Gastroesophageal sphincter (tissue), 4 donors: Measurements from ENCODE around the gene TMEM121B. TPM values are rescaled to one million over a fixed set of nuclear protein-coding genes. Genes with fewer than 3 reads are reported as not detected.

Source experiments
- ATAC-seq: fragments of 150-250 bp; one replicate; pipeline ENCODE4 v1.9.1; 2016; ENCODE audit warnings: mild to moderate bottlenecking, moderate library complexity
- H3K27ac ChIP-seq, 4 donors: fragments of 200-600 bp; sonication (generic) in 3 of 4; 1 replicate in 3 of 4; 2 replicates in 1 of 4; pipeline ENCODE4 v1.5.1; 2016 to 2019
- H3K27me3 ChIP-seq: fragments of 200-600 bp; sonication (generic); one replicate; pipeline ENCODE4 v1.5.1; 2019
- H3K36me3 ChIP-seq, 2 donors: fragments of 200-600 bp; sonication (generic); one replicate each; pipeline ENCODE4 v1.5.1; 2019; ENCODE audit warnings: control low read depth in 1 of 2
- H3K4me1 ChIP-seq, 3 donors: fragments of 200-600 bp; sonication (generic); 1 replicate in 2 of 3; 2 replicates in 1 of 3; pipeline ENCODE4 v1.5.1; 2016 to 2019; ENCODE audit warnings: control low read depth in 2 of 3
- H3K4me3 ChIP-seq, 2 donors: fragments of 200-600 bp; sonication (generic); one replicate each; pipeline ENCODE4 v1.5.1; 2019; ENCODE audit warnings: mild to moderate bottlenecking in 1 of 2, moderate library complexity in 1 of 2
- H3K9me3 ChIP-seq, 3 donors: fragments of 200-600 bp; sonication (generic); one replicate each; pipeline ENCODE4 v1.5.1; 2017 to 2019; ENCODE audit warnings: control low read depth in 2 of 3
- CTCF ChIP-seq, 4 experiments: fragments of 200-600 bp in 2 of 4; fragments of 450-650 bp in 2 of 4; sonication (generic) in 1 of 4; IDR thresholded peaks; one replicate each; pipeline ENCODE4 v1.5.1; 2017 to 2019; ENCODE audit warnings: antibody characterized with exemption in 4 of 4, mild to moderate bottlenecking in 2 of 4, moderate library complexity in 2 of 4
- EP300 ChIP-seq: sonication (generic); formaldehyde crosslinking; IDR thresholded peaks from one replicate; pipeline ENCODE4 v1.6.1; 2017; ENCODE audit warnings: antibody characterized with exemption, mild to moderate bottlenecking
- POLR2A ChIP-seq, 2 donors: fragments of 450-650 bp; IDR thresholded peaks; one replicate each; pipeline ENCODE4 v1.6.1; 2017; ENCODE audit warnings: antibody characterized with exemption in 2 of 2, mild to moderate bottlenecking in 2 of 2, moderate library complexity in 1 of 2
- POLR2AphosphoS5 ChIP-seq: sonication (generic); formaldehyde crosslinking; IDR thresholded peaks from one replicate; pipeline ENCODE4 v1.6.1; 2017; ENCODE audit warnings: antibody characterized with exemption
- whole genome bisulfite sequencing, 2 donors: methylation state at CpG; one replicate each; pipeline ENCODE4 v1.1.5; 2018; ENCODE audit warnings: low coverage in 1 of 2; 5-methylcytosine and 5-hydroxymethylcytosine counted together
- total RNA-seq, 4 donors: library from RNA; depleted of rRNA; stranded (reverse); fragments of >200 nt; gene quantifications; one replicate each; pipeline ENCODE4 v1.1.0, GENCODE V29; 2016

Gene TMEM121B
- total RNA-seq, 4 donors from 2014 or later: 0.30 to 0.81 (median 0.54) TPM

- TF ChIP-seq EP300 (no peak), CTCF (IDR thresholded peaks at IDR 0.05) (no peak), POLR2AphosphoS5 (no peak), POLR2A (IDR thresholded peaks at IDR 0.05) (no peak)
- H3K4me3 ChIP-seq: peak overlapping the region in 1 of 2 donors; percentile 4
- no peaks in the 10 kb centered on the region for H3K9me3 ChIP-seq
- WGBS, 2 donors: 72 to 77% methylated on average over 7 to 11 of the region's 12 CpGs
- peaks cover 29% of the 10 kb centered on the region for H3K27me3 ChIP-seq
- no peaks in the 10 kb centered on the region for H3K36me3 ChIP-seq
- ATAC-seq: no peak
- peaks cover 0 to 33% (median 9%) of the 10 kb centered on the region in 3 donors for H3K4me1 ChIP-seq
- H3K27ac ChIP-seq: no peak overlapping the region
These were observed 33.5 kb downstream of the TMEM121B start for GRCh38 chr22:17087498-17088131.

GRCh38 chr22:17086788-17087497, 34.2 kb downstream of the TMEM121B start:
- H3K36me3 ChIP-seq: no peaks in the 10 kb centered on the region
- H3K4me1 ChIP-seq: peaks cover 0 to 33% (median 9%) of the 10 kb centered on the region in 3 donors
- peaks cover 29% of the 10 kb centered on the region for H3K27me3 ChIP-seq
- no peak for TF ChIP-seq POLR2AphosphoS5
- TF ChIP-seq EP300: no peak
- TF ChIP-seq CTCF (IDR thresholded peaks at IDR 0.05): no peak
- TF ChIP-seq POLR2A (IDR thresholded peaks at IDR 0.05): no peak
- H3K9me3 ChIP-seq: no peaks in the 10 kb centered on the region
- 74 to 94% methylated on average over 3 to 7 of the region's 10 CpGs for WGBS, 2 donors
- H3K4me3 ChIP-seq: peak overlapping the region in 1 of 2 donors; percentile 82
- H3K27ac ChIP-seq: no peak overlapping the region
- no peak for ATAC-seq

GRCh38 chr22:17086296-17086695, 34.9 kb downstream of the TMEM121B start:
- Histone ChIP-seq H3K27me3 (peaks cover 29% of the 10 kb centered on the region), H3K4me1 (peaks cover 0 to 33% (median 9%) of the 10 kb centered on the region in 3 donors), H3K9me3 (no peaks in the 10 kb centered on the region), H3K4me3 (peak overlapping the region in 1 of 2 donors; percentile 82), H3K27ac (peak overlapping the region in 2 of 4 donors; percentile 87 to 90), H3K36me3 (no peaks in the 10 kb centered on the region)
- TF ChIP-seq CTCF (IDR thresholded peaks at IDR 0.05): no peak
- no peak for TF ChIP-seq EP300
- no peak for TF ChIP-seq POLR2AphosphoS5
- TF ChIP-seq POLR2A (IDR thresholded peaks at IDR 0.05): no peak
- no peak for ATAC-seq
- 49 to 67% methylated on average over 6 of the region's 7 CpGs for WGBS, 2 donors

GRCh38 chr22:17085277-17086181, 35.6 kb downstream of the TMEM121B start:
- peak; percentile 57 for ATAC-seq
- peaks cover 29% of the 10 kb centered on the region for H3K27me3 ChIP-seq
- TF ChIP-seq EP300 (no peak), POLR2AphosphoS5 (peak; percentile 18)
- 0 to 17% methylated on average over 2 to 12 of the region's 92 CpGs for WGBS, 2 donors
- H3K4me1 ChIP-seq: peaks cover 0 to 33% (median 9%) of the 10 kb centered on the region in 3 donors
- H3K27ac ChIP-seq: peak overlapping the region; percentile 67 to 94 (median 88)
- no peaks in the 10 kb centered on the region for H3K9me3 ChIP-seq
- H3K4me3 ChIP-seq: peak overlapping the region; percentile 82 to 86
- H3K36me3 ChIP-seq: no peaks in the 10 kb centered on the region
